Tibial nerve (tissue), 4 donors: ENCODE results near the gene PKNOX2.

ENCODE experiments used
- EP300 ChIP-seq, 2 donors: sonication (generic); formaldehyde crosslinking; IDR thresholded peaks; one replicate each; pipeline ENCODE4 v1.6.1; 2017; ENCODE audit warnings: antibody characterized with exemption in 2 of 2, mild to moderate bottlenecking in 1 of 2
- POLR2A ChIP-seq, 2 donors: fragments of 450-650 bp; IDR thresholded peaks; one replicate each; pipeline ENCODE4 v1.6.1; 2017; ENCODE audit warnings: antibody characterized with exemption in 2 of 2, mild to moderate bottlenecking in 2 of 2, moderate library complexity in 2 of 2
- TF ChIP-seq, protein P1 (sequence below), 5 experiments: fragments of 200-600 bp in 3 of 5; fragments of 450-650 bp in 2 of 5; sonication (generic) in 3 of 5; IDR thresholded peaks; one replicate each; pipeline ENCODE4 v1.5.1; 2016 to 2019; ENCODE audit warnings: antibody characterized with exemption in 5 of 5, mild to moderate bottlenecking in 3 of 5, moderate library complexity in 2 of 5

GRCh38 chr11:125148743-125149142 lies 15.8 kb upstream of the PKNOX2 start:
- TF ChIP-seq, protein P1, sequence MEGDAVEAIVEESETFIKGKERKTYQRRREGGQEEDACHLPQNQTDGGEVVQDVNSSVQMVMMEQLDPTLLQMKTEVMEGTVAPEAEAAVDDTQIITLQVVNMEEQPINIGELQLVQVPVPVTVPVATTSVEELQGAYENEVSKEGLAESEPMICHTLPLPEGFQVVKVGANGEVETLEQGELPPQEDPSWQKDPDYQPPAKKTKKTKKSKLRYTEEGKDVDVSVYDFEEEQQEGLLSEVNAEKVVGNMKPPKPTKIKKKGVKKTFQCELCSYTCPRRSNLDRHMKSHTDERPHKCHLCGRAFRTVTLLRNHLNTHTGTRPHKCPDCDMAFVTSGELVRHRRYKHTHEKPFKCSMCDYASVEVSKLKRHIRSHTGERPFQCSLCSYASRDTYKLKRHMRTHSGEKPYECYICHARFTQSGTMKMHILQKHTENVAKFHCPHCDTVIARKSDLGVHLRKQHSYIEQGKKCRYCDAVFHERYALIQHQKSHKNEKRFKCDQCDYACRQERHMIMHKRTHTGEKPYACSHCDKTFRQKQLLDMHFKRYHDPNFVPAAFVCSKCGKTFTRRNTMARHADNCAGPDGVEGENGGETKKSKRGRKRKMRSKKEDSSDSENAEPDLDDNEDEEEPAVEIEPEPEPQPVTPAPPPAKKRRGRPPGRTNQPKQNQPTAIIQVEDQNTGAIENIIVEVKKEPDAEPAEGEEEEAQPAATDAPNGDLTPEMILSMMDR (IDR thresholded peaks at IDR 0.05) = no peak
- TF ChIP-seq EP300 (IDR thresholded peaks at IDR 0.05) (no peak), POLR2A (IDR thresholded peaks at IDR 0.05) (no peak)
